ENCODE measurements around the gene COL15A1. TPM values are rescaled to one million over a fixed set of nuclear protein-coding genes. Genes with fewer than 3 reads are reported as not detected.

The COL15A1 gene
- polyA plus RNA-seq, 1 experiment = 3.2 TPM

DNA sequence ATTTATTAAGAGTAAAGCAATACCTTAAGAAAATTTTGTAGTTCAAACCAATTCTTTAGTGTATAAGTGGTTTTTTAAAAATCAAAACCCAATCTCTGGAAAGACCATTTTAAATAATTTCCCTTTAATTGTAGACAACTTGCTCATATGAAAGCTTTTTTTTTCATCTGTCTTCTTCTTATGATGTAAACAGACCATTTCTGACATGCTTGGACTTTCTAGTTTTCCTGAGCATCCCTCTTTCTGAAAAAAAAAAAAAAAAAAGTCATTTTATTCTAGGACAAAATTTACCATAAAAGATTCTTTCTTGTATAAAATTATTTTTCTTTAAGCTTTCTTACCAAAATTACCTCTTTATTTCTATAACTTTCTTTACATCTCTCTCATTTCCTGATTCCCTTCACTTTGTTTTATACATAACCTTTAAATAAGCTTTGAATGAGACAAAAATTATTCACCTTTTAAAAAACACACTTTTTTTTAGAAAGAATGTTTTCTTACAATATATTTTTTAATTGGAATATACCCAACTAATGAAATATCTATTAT, 67.5 kb downstream of the COL15A1 start:
- H3K27ac ChIP-seq (ENCODE audit: low read depth, low read length) = no peak overlapping the region
- DNase-seq (ENCODE audit: low read depth, low spot score) = no peak
- TF ChIP-seq, protein P1, sequence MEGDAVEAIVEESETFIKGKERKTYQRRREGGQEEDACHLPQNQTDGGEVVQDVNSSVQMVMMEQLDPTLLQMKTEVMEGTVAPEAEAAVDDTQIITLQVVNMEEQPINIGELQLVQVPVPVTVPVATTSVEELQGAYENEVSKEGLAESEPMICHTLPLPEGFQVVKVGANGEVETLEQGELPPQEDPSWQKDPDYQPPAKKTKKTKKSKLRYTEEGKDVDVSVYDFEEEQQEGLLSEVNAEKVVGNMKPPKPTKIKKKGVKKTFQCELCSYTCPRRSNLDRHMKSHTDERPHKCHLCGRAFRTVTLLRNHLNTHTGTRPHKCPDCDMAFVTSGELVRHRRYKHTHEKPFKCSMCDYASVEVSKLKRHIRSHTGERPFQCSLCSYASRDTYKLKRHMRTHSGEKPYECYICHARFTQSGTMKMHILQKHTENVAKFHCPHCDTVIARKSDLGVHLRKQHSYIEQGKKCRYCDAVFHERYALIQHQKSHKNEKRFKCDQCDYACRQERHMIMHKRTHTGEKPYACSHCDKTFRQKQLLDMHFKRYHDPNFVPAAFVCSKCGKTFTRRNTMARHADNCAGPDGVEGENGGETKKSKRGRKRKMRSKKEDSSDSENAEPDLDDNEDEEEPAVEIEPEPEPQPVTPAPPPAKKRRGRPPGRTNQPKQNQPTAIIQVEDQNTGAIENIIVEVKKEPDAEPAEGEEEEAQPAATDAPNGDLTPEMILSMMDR (IDR thresholded peaks at IDR 0.05; ENCODE audit: low read depth, low read length) = no peak
- ChIA-PET POLR2A (interaction anchor here (0.6 kb wide), 1 partner anchor 342 kb away, joined by 3 read pairs; no protein-coding TSS in a partner anchor), CTCF (interaction anchor here (0.7 to 1.9 kb wide), 6 partner anchors 11 to 164 kb away, joined by 3 to 11 read pairs (median 6); no protein-coding TSS in a partner anchor)
- H3K9me3 ChIP-seq (ENCODE audit: control insufficient read depth, insufficient read depth, low read length) = peaks cover 13% of the 10 kb centered on the region
- H3K4me3 ChIP-seq (ENCODE audit: low read depth, low read length) = no peak overlapping the region
- H3K27me3 ChIP-seq (ENCODE audit: control insufficient read depth, insufficient read depth, low read length) = peaks cover 4% of the 10 kb centered on the region

DNA sequence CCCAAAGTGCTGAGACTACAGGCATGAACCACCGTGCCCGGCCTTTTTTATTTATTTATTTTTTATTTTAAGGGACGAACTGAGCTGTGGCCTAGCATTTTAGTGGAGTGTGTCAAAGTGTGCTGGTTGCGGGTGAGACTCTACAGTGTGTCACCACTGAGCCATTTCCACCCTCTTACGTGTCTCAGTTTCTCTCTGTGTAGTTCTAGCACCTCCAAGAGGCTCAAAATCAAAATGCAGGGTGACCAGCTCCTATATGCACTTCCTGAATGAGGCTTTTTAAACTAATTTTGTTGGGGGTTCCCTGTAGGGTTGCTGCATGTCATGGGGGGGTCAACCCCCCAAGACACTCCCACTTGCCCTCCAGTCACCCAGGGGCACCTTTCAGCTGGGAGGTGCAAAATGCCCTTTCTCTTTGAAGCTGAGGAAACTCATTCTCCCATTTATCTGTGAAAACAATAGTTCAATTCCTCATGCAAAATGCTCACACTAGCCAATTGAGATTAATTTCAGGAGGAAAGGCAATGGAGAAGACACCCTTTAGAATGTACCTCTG, 69.3 kb downstream of the COL15A1 start:
- CTCF ChIA-PET = interaction anchor here (0.5 to 2.3 kb wide), 4 partner anchors 12 to 533 kb away, joined by 3 to 18 read pairs (median 4); no protein-coding TSS in a partner anchor
- POLR2A ChIA-PET = interaction anchor here (0.6 kb wide), 1 partner anchor 21 kb away, joined by 3 read pairs; no protein-coding TSS in a partner anchor
- TF ChIP-seq, protein P1 (IDR thresholded peaks at IDR 0.05; ENCODE audit: low read depth, low read length) = 0 out of 2 replicates have a peak, but pooled peaks have one; percentile 9
- Histone ChIP-seq H3K4me3 (ENCODE audit: low read depth, low read length) (no peak overlapping the region), H3K27ac (ENCODE audit: low read depth, low read length) (no peak overlapping the region), H3K9me3 (ENCODE audit: control insufficient read depth, insufficient read depth, low read length) (peaks cover 13% of the 10 kb centered on the region), H3K27me3 (ENCODE audit: control insufficient read depth, insufficient read depth, low read length) (no peaks in the 10 kb centered on the region)
- no peak for DNase-seq (ENCODE audit: low read depth, low spot score)

DNA sequence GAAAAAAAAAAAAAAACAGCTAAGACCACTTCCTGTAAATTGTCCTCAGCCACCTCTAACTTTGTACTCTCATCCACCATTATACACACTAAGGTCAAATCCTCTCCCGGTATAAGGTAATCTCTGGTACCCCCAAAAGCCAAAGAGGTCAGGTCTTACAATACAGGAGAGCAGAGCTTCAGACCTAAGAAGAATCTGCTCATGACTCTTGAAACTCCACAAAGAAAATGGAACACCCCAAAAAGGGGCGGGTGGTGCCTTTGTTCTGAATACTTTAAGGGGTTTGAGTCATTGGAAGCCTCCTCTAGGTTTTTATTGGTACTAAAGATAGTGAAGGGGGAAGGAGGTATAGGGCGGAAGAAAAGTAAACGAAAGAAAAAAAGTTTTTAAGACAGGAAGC, 69.8 kb downstream of the COL15A1 start:
- Histone ChIP-seq H3K27me3 (ENCODE audit: control insufficient read depth, insufficient read depth, low read length) (no peaks in the 10 kb centered on the region), H3K27ac (ENCODE audit: low read depth, low read length) (no peak overlapping the region), H3K4me3 (ENCODE audit: low read depth, low read length) (no peak overlapping the region), H3K9me3 (ENCODE audit: control insufficient read depth, insufficient read depth, low read length) (peaks cover 16% of the 10 kb centered on the region)
- TF ChIP-seq, protein P1 (IDR thresholded peaks at IDR 0.05; ENCODE audit: low read depth, low read length) = no peak
- no peak for DNase-seq (ENCODE audit: low read depth, low spot score)
- ChIA-PET POLR2A (interaction anchor here (0.6 kb wide), 1 partner anchor 21 kb away, joined by 3 read pairs; no protein-coding TSS in a partner anchor), CTCF (interaction anchor here (0.6 to 2.3 kb wide), 4 partner anchors 12 to 533 kb away, joined by 3 to 18 read pairs (median 4); no protein-coding TSS in a partner anchor)

DNA sequence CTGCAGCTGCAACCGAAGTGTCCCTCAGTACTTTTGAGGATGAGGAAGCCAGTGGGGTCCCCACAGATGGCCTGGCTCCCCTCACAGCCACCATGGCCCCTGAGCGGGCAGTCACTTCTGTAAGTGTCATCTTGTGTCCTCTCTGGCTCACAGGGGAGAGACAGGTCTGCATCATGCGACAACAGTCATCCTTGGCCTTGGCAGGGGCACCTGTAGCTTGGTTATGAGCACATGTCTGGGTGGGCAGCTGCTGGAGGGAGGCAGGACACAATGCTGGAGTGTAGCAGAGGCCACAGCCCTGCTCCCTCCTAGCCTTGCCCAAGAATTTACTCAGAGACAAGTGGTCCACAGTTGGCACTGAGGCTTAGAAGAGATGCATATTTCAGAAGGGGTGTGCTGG, 71.7 kb downstream of the COL15A1 start:
- H3K9me3 ChIP-seq (ENCODE audit: control insufficient read depth, insufficient read depth, low read length) = peaks cover 11% of the 10 kb centered on the region
- no peak overlapping the region for H3K27ac ChIP-seq (ENCODE audit: low read depth, low read length)
- ChIA-PET CTCF (interaction anchor here (1.3 to 1.5 kb wide), 2 partner anchors 14 to 167 kb away, joined by 5 to 9 read pairs; no protein-coding TSS in a partner anchor), POLR2A (no interaction called here)
- no peak overlapping the region for H3K4me3 ChIP-seq (ENCODE audit: low read depth, low read length)
- DNase-seq (ENCODE audit: low read depth, low spot score) = no peak
- no peaks in the 10 kb centered on the region for H3K27me3 ChIP-seq (ENCODE audit: control insufficient read depth, insufficient read depth, low read length)
- TF ChIP-seq, protein P1 (IDR thresholded peaks at IDR 0.05; ENCODE audit: low read depth, low read length) = no peak

DNA sequence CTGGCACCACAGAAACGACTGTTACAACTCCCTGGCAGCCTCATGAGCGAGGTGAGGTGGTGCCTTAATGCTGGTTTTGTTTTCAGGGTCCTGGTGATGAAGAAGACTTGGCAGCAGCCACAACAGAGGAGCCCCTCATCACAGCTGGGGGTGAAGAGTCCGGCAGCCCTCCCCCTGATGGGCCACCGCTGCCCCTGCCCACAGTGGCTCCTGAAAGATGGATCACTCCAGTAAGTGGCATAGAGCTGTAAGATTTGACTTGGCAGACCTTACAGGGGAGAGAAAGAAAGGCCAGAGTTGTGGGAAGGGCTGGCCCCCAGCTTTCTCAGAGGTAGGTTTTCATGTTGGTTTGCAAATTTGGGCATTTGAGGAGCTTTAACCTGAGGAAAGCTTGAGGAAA, 72.2 kb downstream of the COL15A1 start:
- no peak for DNase-seq (ENCODE audit: low read depth, low spot score)
- CTCF ChIA-PET = interaction anchor here (4.1 kb wide), 1 partner anchor 18 kb away, joined by 18 read pairs; no protein-coding TSS in a partner anchor

More for the DNA sequence above, 72.2 kb downstream of the COL15A1 start:
- TF ChIP-seq, protein P1 (IDR thresholded peaks at IDR 0.05; ENCODE audit: low read depth, low read length) = no peak
- no peak overlapping the region for H3K27ac ChIP-seq (ENCODE audit: low read depth, low read length)
- H3K27me3 ChIP-seq (ENCODE audit: control insufficient read depth, insufficient read depth, low read length) = no peaks in the 10 kb centered on the region
- no peak overlapping the region for H3K4me3 ChIP-seq (ENCODE audit: low read depth, low read length)
- H3K9me3 ChIP-seq (ENCODE audit: control insufficient read depth, insufficient read depth, low read length) = peaks cover 9% of the 10 kb centered on the region
- POLR2A ChIA-PET = no interaction called here

Measured in AG04450 (cell line).